ENCODE data around the gene RPL22. TPM values are rescaled to one million over a fixed set of nuclear protein-coding genes. Genes with fewer than 3 reads are reported as not detected.
A peak's percentile ranks its signal among the peaks of the same experiment; 100 is the strongest.

Gene RPL22
- total RNA-seq, 1 experiment from 2014 or later = 494 TPM

DNA sequence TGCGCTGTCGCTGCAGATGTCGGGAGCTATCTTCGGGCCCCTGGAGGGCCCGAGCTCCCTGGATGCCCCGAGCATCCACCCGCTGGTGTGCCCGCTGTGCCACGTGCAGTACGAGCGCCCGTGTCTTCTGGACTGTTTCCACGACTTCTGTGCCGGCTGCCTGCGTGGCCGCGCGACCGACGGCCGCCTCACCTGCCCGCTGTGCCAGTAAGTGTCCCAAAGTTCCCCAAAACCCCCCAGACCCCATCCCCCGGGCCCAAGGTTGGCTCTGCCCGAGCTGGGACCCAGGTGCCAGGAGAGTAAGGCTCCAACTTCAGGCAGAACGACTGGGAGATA, 7.1 kb upstream of the RPL22 start:
- ChIA-PET POLR2A (ENCODE audit: low non-redundant PET) (interaction anchor here (0.5 kb wide), 1 partner anchor 8 kb away, joined by 9 read pairs; no protein-coding TSS in a partner anchor), CTCF (interaction anchor here (0.6 to 1.3 kb wide), 4 partner anchors 21 to 672 kb away, joined by 3 to 7 read pairs (median 4); no protein-coding TSS in a partner anchor)
- H3K9me3 ChIP-seq (ENCODE audit: low read depth, low read length, poor library complexity, severe bottlenecking) = no peaks in the 10 kb centered on the region
- no peaks in the 10 kb centered on the region for H3K27me3 ChIP-seq (replicated peaks; ENCODE audit: insufficient read depth, low read depth, low read length, poor library complexity)
- intact Hi-C loops (cut with micrococcal nuclease; ENCODE audit: unreplicated experiment) = no loop called here
- no TSS peak for BruUV-seq (replicated peaks)
- DNase-seq (ENCODE audit: low spot score) = no peak
- H3K36me3 ChIP-seq (ENCODE audit: insufficient read depth, low read length, poor library complexity, severe bottlenecking) = no peaks in the 10 kb centered on the region
- TF ChIP-seq, protein P1, sequence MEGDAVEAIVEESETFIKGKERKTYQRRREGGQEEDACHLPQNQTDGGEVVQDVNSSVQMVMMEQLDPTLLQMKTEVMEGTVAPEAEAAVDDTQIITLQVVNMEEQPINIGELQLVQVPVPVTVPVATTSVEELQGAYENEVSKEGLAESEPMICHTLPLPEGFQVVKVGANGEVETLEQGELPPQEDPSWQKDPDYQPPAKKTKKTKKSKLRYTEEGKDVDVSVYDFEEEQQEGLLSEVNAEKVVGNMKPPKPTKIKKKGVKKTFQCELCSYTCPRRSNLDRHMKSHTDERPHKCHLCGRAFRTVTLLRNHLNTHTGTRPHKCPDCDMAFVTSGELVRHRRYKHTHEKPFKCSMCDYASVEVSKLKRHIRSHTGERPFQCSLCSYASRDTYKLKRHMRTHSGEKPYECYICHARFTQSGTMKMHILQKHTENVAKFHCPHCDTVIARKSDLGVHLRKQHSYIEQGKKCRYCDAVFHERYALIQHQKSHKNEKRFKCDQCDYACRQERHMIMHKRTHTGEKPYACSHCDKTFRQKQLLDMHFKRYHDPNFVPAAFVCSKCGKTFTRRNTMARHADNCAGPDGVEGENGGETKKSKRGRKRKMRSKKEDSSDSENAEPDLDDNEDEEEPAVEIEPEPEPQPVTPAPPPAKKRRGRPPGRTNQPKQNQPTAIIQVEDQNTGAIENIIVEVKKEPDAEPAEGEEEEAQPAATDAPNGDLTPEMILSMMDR (conservative IDR thresholded peaks at IDR 0.05; ENCODE audit: low read depth, low read length) = no peak
- no peak for TF ChIP-seq EZH2 (IDR thresholded peaks at IDR 0.05; ENCODE audit: borderline replicate concordance, low read depth, low read length, poor library complexity, severe bottlenecking)
- no peak overlapping the region for H3K27ac ChIP-seq (ENCODE audit: low read depth, low read length, poor library complexity, severe bottlenecking)
- peaks cover 21% of the 10 kb centered on the region for H3K4me1 ChIP-seq (ENCODE audit: insufficient read depth, low read length, poor library complexity, severe bottlenecking)
- peak overlapping the region; percentile 44 for H3K4me3 ChIP-seq (ENCODE audit: low read depth, low read length, poor library complexity, severe bottlenecking)

DNA sequence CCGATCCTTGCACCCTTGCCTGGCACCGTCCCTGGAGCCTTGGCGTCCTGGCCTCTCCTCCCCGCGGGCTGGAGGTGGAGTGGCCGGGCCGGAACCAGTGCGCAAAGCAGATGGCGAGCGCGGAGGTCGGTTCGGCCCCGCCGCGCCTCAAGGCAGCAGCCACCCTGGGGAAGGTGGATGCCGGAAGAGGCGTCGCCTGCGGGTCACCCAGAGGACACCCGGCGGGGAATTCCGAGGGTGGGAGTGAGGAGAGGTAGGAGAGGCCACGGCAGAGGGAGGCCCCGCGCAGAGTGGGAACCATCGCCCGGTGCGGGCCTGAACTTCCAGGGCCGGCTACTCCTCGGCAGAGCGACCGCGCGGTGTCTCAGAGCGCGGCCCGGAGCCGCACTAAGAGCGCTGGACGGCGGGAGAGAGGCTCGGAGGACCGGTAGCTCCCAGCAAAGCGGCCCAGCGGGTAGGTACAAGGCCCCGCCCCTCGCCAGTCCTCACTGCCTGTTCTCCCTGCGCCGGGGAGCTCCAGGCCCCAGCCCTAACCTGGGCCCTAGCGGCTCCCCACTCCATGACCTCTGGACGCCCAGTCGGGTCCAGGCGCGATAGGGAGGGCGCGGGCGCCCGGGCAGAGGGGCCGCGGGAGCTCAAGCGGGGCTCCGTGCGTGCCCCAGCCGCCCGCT, 6.6 kb upstream of the RPL22 start, which contains the start of gene RNF207:
RNF207 (plus strand) TSS at position 271 of the 671 bp plus-strand sequence. CDS start 417 bp downstream, outside the sequence.
- Histone ChIP-seq H3K27ac (ENCODE audit: low read depth, low read length, poor library complexity, severe bottlenecking) (no peak within 1 kb of the TSS), H3K4me3 (ENCODE audit: low read depth, low read length, poor library complexity, severe bottlenecking) (peak within 1 kb of the TSS; percentile 44), H3K9me3 (ENCODE audit: low read depth, low read length, poor library complexity, severe bottlenecking) (no peaks in the 10 kb centered on the region), H3K4me1 (ENCODE audit: insufficient read depth, low read length, poor library complexity, severe bottlenecking) (peaks cover 21% of the 10 kb centered on the region), H3K27me3 (replicated peaks; ENCODE audit: insufficient read depth, low read depth, low read length, poor library complexity) (no peaks in the 10 kb centered on the region), H3K36me3 (ENCODE audit: insufficient read depth, low read length, poor library complexity, severe bottlenecking) (no peaks in the 10 kb centered on the region)
- ChIA-PET CTCF (interaction anchor here (0.6 to 1.3 kb wide), 3 partner anchors 20 to 274 kb away, joined by 3 to 7 read pairs (median 4); no protein-coding TSS in a partner anchor), POLR2A (ENCODE audit: low non-redundant PET) (no interaction called here)
- TF ChIP-seq, protein P1 (conservative IDR thresholded peaks at IDR 0.05; ENCODE audit: low read depth, low read length) = no peak
- no peak for TF ChIP-seq EZH2 (IDR thresholded peaks at IDR 0.05; ENCODE audit: borderline replicate concordance, low read depth, low read length, poor library complexity, severe bottlenecking)
- peak; percentile 61 for DNase-seq (ENCODE audit: low spot score)
- BruUV-seq (replicated peaks) = no TSS peak
- intact Hi-C loops (cut with micrococcal nuclease; ENCODE audit: unreplicated experiment) = no loop called here

DNA sequence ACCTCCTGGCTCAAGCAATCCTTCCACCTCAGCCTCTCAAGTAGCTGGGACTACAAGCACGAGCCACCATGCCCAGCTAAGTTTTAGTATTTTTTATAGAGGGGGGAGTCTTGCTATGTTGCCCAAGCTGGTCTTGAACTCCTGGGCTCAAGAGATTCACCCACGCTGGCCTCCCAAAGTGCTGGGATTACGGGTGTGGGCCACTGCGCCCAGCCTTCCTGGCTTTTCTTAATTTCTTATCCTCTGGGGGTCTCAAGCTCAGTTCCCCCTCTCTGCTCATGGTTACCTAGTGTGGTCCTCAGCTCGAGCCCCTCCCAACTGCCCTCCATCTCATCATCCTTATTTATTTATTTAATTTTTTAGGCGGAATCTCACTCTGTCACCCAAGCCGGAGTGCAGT, 2.9 kb upstream of the RPL22 start:
- intact Hi-C loops (cut with micrococcal nuclease; ENCODE audit: unreplicated experiment) = no loop called here
- Histone ChIP-seq H3K27me3 (replicated peaks; ENCODE audit: insufficient read depth, low read depth, low read length, poor library complexity) (no peaks in the 10 kb centered on the region), H3K4me1 (ENCODE audit: insufficient read depth, low read length, poor library complexity, severe bottlenecking) (peaks cover 18% of the 10 kb centered on the region), H3K4me3 (ENCODE audit: low read depth, low read length, poor library complexity, severe bottlenecking) (no peak overlapping the region), H3K27ac (ENCODE audit: low read depth, low read length, poor library complexity, severe bottlenecking) (no peak overlapping the region), H3K9me3 (ENCODE audit: low read depth, low read length, poor library complexity, severe bottlenecking) (no peaks in the 10 kb centered on the region), H3K36me3 (ENCODE audit: insufficient read depth, low read length, poor library complexity, severe bottlenecking) (peaks cover 5% of the 10 kb centered on the region)
- no TSS peak for BruUV-seq (replicated peaks)
- ChIA-PET POLR2A (ENCODE audit: low non-redundant PET) (no interaction called here), CTCF (interaction anchor here (1.2 kb wide), 1 partner anchor 15 kb away, joined by 8 read pairs; no protein-coding TSS in a partner anchor)
- no peak for DNase-seq (ENCODE audit: low spot score)
- TF ChIP-seq EZH2 (IDR thresholded peaks at IDR 0.05; ENCODE audit: borderline replicate concordance, low read depth, low read length, poor library complexity, severe bottlenecking) = no peak
- TF ChIP-seq, protein P1 (conservative IDR thresholded peaks at IDR 0.05; ENCODE audit: low read depth, low read length) = no peak
